MM.1S (cell line): ENCODE data around the gene LATS1.
"Not testable (repeated sequence)": the region's sequence is repeated elsewhere in the genome, so short reads cannot be mapped to it uniquely, and the experiment has no call there.

Source experiments
- CTCF ChIP-seq: fragments of 300-600 bp; sonication (generic); IDR thresholded peaks from 2 replicates; pipeline ENCODE4 v1.5.1; 2016; ENCODE audit warnings: antibody characterized with exemption, low read length, mixed read lengths
- EZH2 ChIP-seq: fragments of 300-600 bp; sonication (generic); optimal IDR thresholded peaks from 2 replicates; pipeline ENCODE3; 2017; ENCODE audit warnings: low read depth, mild to moderate bottlenecking, antibody characterized with exemption, low read length, mixed read lengths
- EZH2phosphoT487 ChIP-seq: fragments of 300-600 bp; sonication (generic); IDR thresholded peaks from 2 replicates; pipeline ENCODE4 v1.6.1; 2018; ENCODE audit warnings: antibody characterized with exemption, low read length

GRCh38 chr6:149753374-149753637, 35.4 kb upstream of the LATS1 start:
- TF ChIP-seq CTCF, EZH2, EZH2phosphoT487: not testable (repeated sequence)
